ENCODE data around the gene MYO3B. TPM values are rescaled to one million over a fixed set of nuclear protein-coding genes. Genes with fewer than 3 reads are reported as not detected.

MYO3B gene
- polyA plus RNA-seq, 1 donor (not counting 4 experiments of a cell fraction or from before 2014, with no cell fraction given), result 4.4 TPM

GRCh38 chr2:170675701-170676100, 497.8 kb downstream of the MYO3B start:
- Histone ChIP-seq H3K27ac (ENCODE audit: control insufficient read depth, insufficient read depth, low read length) (no peak overlapping the region), H3K4me3 (ENCODE audit: control insufficient read depth in 2 of 3, extremely low read depth in 1 of 3, insufficient read depth in 2 of 3, low read depth in 1 of 3, low read length in 3 of 3) (no peak overlapping the region), H3K9me1 (ENCODE audit: control insufficient read depth, extremely low read depth, insufficient read depth, low read length) (no peaks in the 10 kb centered on the region), H3K79me2 (ENCODE audit: control insufficient read depth, insufficient read depth, low read length) (no peaks in the 10 kb centered on the region), H3K4me1 (ENCODE audit: control insufficient read depth, extremely low read depth, insufficient read depth, low read length) (no peaks in the 10 kb centered on the region), H3K36me3 (ENCODE audit: control insufficient read depth in 2 of 2, extremely low read depth in 1 of 2, insufficient read depth in 2 of 2, low read length in 2 of 2) (no peaks in the 10 kb centered on the region), H4K20me1 (ENCODE audit: control insufficient read depth, extremely low read depth, insufficient read depth, low read length) (no peaks in the 10 kb centered on the region), H3K9me3 (ENCODE audit: control insufficient read depth, low read depth, low read length) (no peaks in the 10 kb centered on the region), H2AFZ (ENCODE audit: control insufficient read depth, low read length) (no peak overlapping the region), H3K27me3 (ENCODE audit: control insufficient read depth, extremely low read depth, insufficient read depth, low read length) (no peaks in the 10 kb centered on the region), H3K4me2 (ENCODE audit: control insufficient read depth, extremely low read depth, insufficient read depth, low read depth, low read length) (no peak overlapping the region), H3K9ac (ENCODE audit: control insufficient read depth, extremely low read depth, insufficient read depth, low read length) (no peak overlapping the region)
- DNase-seq (ENCODE audit: low read depth, low spot score) (no peak), FAIRE-seq (no peak)
- TF ChIP-seq, protein P1, sequence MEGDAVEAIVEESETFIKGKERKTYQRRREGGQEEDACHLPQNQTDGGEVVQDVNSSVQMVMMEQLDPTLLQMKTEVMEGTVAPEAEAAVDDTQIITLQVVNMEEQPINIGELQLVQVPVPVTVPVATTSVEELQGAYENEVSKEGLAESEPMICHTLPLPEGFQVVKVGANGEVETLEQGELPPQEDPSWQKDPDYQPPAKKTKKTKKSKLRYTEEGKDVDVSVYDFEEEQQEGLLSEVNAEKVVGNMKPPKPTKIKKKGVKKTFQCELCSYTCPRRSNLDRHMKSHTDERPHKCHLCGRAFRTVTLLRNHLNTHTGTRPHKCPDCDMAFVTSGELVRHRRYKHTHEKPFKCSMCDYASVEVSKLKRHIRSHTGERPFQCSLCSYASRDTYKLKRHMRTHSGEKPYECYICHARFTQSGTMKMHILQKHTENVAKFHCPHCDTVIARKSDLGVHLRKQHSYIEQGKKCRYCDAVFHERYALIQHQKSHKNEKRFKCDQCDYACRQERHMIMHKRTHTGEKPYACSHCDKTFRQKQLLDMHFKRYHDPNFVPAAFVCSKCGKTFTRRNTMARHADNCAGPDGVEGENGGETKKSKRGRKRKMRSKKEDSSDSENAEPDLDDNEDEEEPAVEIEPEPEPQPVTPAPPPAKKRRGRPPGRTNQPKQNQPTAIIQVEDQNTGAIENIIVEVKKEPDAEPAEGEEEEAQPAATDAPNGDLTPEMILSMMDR (optimal IDR thresholded peaks at IDR 0.05 in 1 of 3, IDR thresholded peaks at IDR 0.05 in 1 of 3, conservative IDR thresholded peaks at IDR 0.05 in 1 of 3; ENCODE audit: extremely low read depth in 1 of 3, insufficient read depth in 2 of 3, low read length in 3 of 3), result no peak
- no peak for TF ChIP-seq EZH2 (IDR thresholded peaks at IDR 0.05; ENCODE audit: low read length)
- dilution Hi-C loops (cut with MboI; ENCODE audit: extremely low pct_ligation_motif_present, low sequenced_read_pairs), result no loop called here

DNA sequence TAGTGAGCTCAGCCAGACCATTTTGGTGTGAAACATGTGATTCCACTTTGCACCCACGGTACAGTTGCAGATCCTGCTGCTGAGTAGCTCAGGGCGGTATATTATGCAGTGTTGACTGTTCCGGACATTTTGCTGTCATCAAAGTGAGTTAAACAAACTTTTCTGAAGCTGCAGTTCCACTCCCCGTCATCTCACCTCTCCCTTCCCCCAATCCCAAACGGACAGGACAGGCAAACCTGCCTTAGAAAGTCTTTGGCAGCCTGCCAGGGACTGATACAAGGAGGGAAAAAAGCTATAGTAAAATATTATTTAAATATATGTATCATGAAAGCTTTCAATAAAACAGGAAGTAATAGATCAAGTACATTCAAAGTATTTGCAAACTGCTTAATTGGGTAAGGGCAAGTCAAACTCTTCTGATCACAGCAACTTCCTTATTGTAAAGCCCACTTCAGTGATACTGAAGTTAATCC, 501.7 kb downstream of the MYO3B start:
- H3K27ac ChIP-seq (ENCODE audit: control insufficient read depth, insufficient read depth, low read length), result no peak overlapping the region
- H3K4me1 ChIP-seq (ENCODE audit: control insufficient read depth, extremely low read depth, insufficient read depth, low read length), result no peaks in the 10 kb centered on the region
- no peaks in the 10 kb centered on the region for H3K36me3 ChIP-seq (ENCODE audit: control insufficient read depth in 2 of 2, extremely low read depth in 1 of 2, insufficient read depth in 2 of 2, low read length in 2 of 2)
- DNase-seq (ENCODE audit: low read depth, low spot score) (no peak), FAIRE-seq (no peak)
- TF ChIP-seq EZH2 (IDR thresholded peaks at IDR 0.05; ENCODE audit: low read length), result no peak
- TF ChIP-seq, protein P1 (optimal IDR thresholded peaks at IDR 0.05 in 1 of 3, IDR thresholded peaks at IDR 0.05 in 1 of 3, conservative IDR thresholded peaks at IDR 0.05 in 1 of 3; ENCODE audit: extremely low read depth in 1 of 3, insufficient read depth in 2 of 3, low read length in 3 of 3), result no peak
- H3K4me3 ChIP-seq (ENCODE audit: control insufficient read depth in 2 of 3, extremely low read depth in 1 of 3, insufficient read depth in 2 of 3, low read depth in 1 of 3, low read length in 3 of 3), result no peak overlapping the region
- H3K9me3 ChIP-seq (ENCODE audit: control insufficient read depth, low read depth, low read length), result no peaks in the 10 kb centered on the region
- dilution Hi-C loops (cut with MboI; ENCODE audit: extremely low pct_ligation_motif_present, low sequenced_read_pairs), result no loop called here
- H3K9ac ChIP-seq (ENCODE audit: control insufficient read depth, extremely low read depth, insufficient read depth, low read length), result no peak overlapping the region
- no peaks in the 10 kb centered on the region for H3K79me2 ChIP-seq (ENCODE audit: control insufficient read depth, insufficient read depth, low read length)
- no peaks in the 10 kb centered on the region for H3K9me1 ChIP-seq (ENCODE audit: control insufficient read depth, extremely low read depth, insufficient read depth, low read length)
- no peak overlapping the region for H2AFZ ChIP-seq (ENCODE audit: control insufficient read depth, low read length)
- no peaks in the 10 kb centered on the region for H3K27me3 ChIP-seq (ENCODE audit: control insufficient read depth, extremely low read depth, insufficient read depth, low read length)
- no peak overlapping the region for H3K4me2 ChIP-seq (ENCODE audit: control insufficient read depth, extremely low read depth, insufficient read depth, low read depth, low read length)
- H4K20me1 ChIP-seq (ENCODE audit: control insufficient read depth, extremely low read depth, insufficient read depth, low read length), result no peaks in the 10 kb centered on the region
